Retinal pigment epithelial cell (primary cell): Measurements from ENCODE around the gene DUS4L.

Source experiments
- DNase-seq: peaks from one replicate; pipeline ENCODE4 v3.0.0-alpha.2; 2010; ENCODE audit warnings: low read depth
- H3K4me3 ChIP-seq: 2 replicates; pipeline ENCODE4 v1.5.1; 2011; ENCODE audit warnings: mild to moderate bottlenecking, low read length, control low read depth, moderate library complexity
- CTCF ChIP-seq: conservative IDR thresholded peaks from 2 replicates; pipeline ENCODE4 v1.5.1; 2011; ENCODE audit warnings: low read depth, low read length, control low read depth, inconsistent platforms

DUS4L gene

GRCh38 chr7:107597953-107598352 lies 34.2 kb downstream of the DUS4L start:
- DNase-seq, result no peak
- H3K4me3 ChIP-seq, result no peak overlapping the region
- TF ChIP-seq CTCF, result no peak

- no peak for DNase-seq
- no peak for TF ChIP-seq CTCF
- no peak overlapping the region for H3K4me3 ChIP-seq
These were observed 35.5 kb downstream of the DUS4L start for GRCh38 chr7:107599262-107599661.

- no peak overlapping the region for H3K4me3 ChIP-seq
- no peak for TF ChIP-seq CTCF
- no peak for DNase-seq
These were observed 37.0 kb downstream of the DUS4L start for GRCh38 chr7:107600816-107601215.

- DNase-seq, result no peak
- TF ChIP-seq CTCF, result no peak
- H3K4me3 ChIP-seq, result no peak overlapping the region
These were observed 41.5 kb downstream of the DUS4L start for GRCh38 chr7:107605218-107605815.

GRCh38 chr7:107606303-107606702 lies 42.5 kb downstream of the DUS4L start:
- no peak for TF ChIP-seq CTCF
- DNase-seq, result no peak
- H3K4me3 ChIP-seq, result no peak overlapping the region

- no peak for TF ChIP-seq CTCF
- no peak overlapping the region for H3K4me3 ChIP-seq
- DNase-seq, result no peak
These were observed 46.1 kb downstream of the DUS4L start for GRCh38 chr7:107609811-107610261.

GRCh38 chr7:107610323-107610722 lies 46.6 kb downstream of the DUS4L start:
- DNase-seq, result no peak
- H3K4me3 ChIP-seq, result no peak overlapping the region
- no peak for TF ChIP-seq CTCF
